K562 (cell line): ENCODE results near the gene CSAD. TPM values are rescaled to one million over a fixed set of nuclear protein-coding genes. Genes with fewer than 3 reads are reported as not detected.

ENCODE experiments used
- ATAC-seq: fragments of 200-7000 bp; cut with Tn5 transposase; 3 replicates; pipeline ENCODE4 v1.9.1; 2020; ENCODE audit warnings: moderate library complexity
- BruUV-seq: library from RNA; stranded (reverse); fragments of 400-500 nt; replicated peaks from 2 replicates; lab custom pipeline; 2021; lab: Mats Ljungman, UMichigan
- CTCF ChIA-PET: fragments of 300-600 bp; formaldehyde crosslinking; extraction: SDS; loops from one replicate; lab custom pipeline; 2021; ENCODE audit warnings: low intra/inter-chr PET ratio; lab: Yijun Ruan, JAX
- POLR2A ChIA-PET: fragments of 300-600, 350-650 bp; sonication (Branson Sonifier 250); formaldehyde crosslinking; extraction: SDS; loops from one replicate; lab custom pipeline; 2021; ENCODE audit warnings: antibody characterized with exemption, inconsistent platforms; lab: Yijun Ruan, JAX
- DNase-seq, 4 experiments: peaks; one replicate each; pipeline versions ENCODE4 v3.0.0 to v3.0.0-alpha.2; 2011 to 2018; ENCODE audit warnings: low spot score in 3 of 4, mixed read lengths in 3 of 4; ENCODE audit errors: extremely low read depth in 1 of 4
- FAIRE-seq: peaks from 2 replicates; lab custom pipeline; 2011; peaks lifted over from hg19 to GRCh38; lab: Jason Lieb, UNC
- H2AFZ ChIP-seq: 2 replicates; pipeline ENCODE4 v1.6.0; 2011; ENCODE audit warnings: low read depth, low read length, control low read depth, inconsistent platforms
- H3K27ac ChIP-seq: fragments of 200-600 bp; 3 replicates; pipeline ENCODE4 v1.8.0; 2011; ENCODE audit warnings: low read depth, mild to moderate bottlenecking, control low read depth, inconsistent platforms, low read length, moderate library complexity, mixed read lengths; ENCODE audit errors: extremely low read depth
- H3K27me3 ChIP-seq, 2 experiments: fragments of 300-600 bp in 1 of 2; 2 replicates in 1 of 2; 3 replicates in 1 of 2; pipeline versions ENCODE4 v1.6.0 to v1.8.0; 2011; ENCODE audit warnings: inconsistent platforms in 2 of 2, low read length in 2 of 2, mild to moderate bottlenecking in 1 of 2, mixed read lengths in 1 of 2, moderate library complexity in 1 of 2; ENCODE audit not compliant: control insufficient read depth in 2 of 2, insufficient read depth in 2 of 2
- H3K36me3 ChIP-seq: fragments of 300-600 bp; 3 replicates; pipeline ENCODE4 v1.8.0; 2011; ENCODE audit warnings: mild to moderate bottlenecking, low read length, inconsistent platforms; ENCODE audit not compliant: control insufficient read depth, insufficient read depth
- H3K4me1 ChIP-seq, 2 experiments: fragments of 200-600 bp in 1 of 2; replicated peaks in 1 of 2; 2 replicates in 1 of 2; 3 replicates in 1 of 2; pipeline versions ENCODE4 v1.5.1 to v1.8.0; 2011; ENCODE audit warnings: inconsistent platforms in 2 of 2, low read length in 2 of 2, mild to moderate bottlenecking in 1 of 2, mixed read lengths in 1 of 2, moderate library complexity in 1 of 2; ENCODE audit not compliant: control insufficient read depth in 2 of 2, insufficient read depth in 2 of 2
- H3K4me2 ChIP-seq: 2 replicates; pipeline ENCODE4 v1.6.1; 2011; ENCODE audit warnings: low read length, control low read depth, inconsistent platforms, mixed read lengths; ENCODE audit not compliant: insufficient read depth
- H3K4me3 ChIP-seq: fragments of 200-600 bp; sonication (generic), shearing (Covaris generic); 2 replicates; pipeline ENCODE4 v1.5.1; 2016; ENCODE audit warnings: control low read depth, inconsistent platforms
- H3K79me2 ChIP-seq: fragments of 200-600 bp; 3 replicates; pipeline ENCODE4 v1.8.0; 2011; ENCODE audit warnings: low read length, inconsistent platforms; ENCODE audit not compliant: control insufficient read depth, insufficient read depth
- H3K9ac ChIP-seq, 2 experiments: 2 replicates each; pipeline versions ENCODE4 v1.6.0 to v1.6.1; 2011; ENCODE audit warnings: low read depth in 2 of 2, low read length in 2 of 2, control low read depth in 1 of 2, inconsistent platforms in 1 of 2, mild to moderate bottlenecking in 1 of 2, mixed read lengths in 1 of 2; ENCODE audit not compliant: insufficient read depth in 1 of 2
- H3K9me1 ChIP-seq: one replicate; pipeline ENCODE4 v1.6.0; 2011; ENCODE audit warnings: inconsistent platforms, mild to moderate bottlenecking, low read length, moderate library complexity; ENCODE audit not compliant: control insufficient read depth, insufficient read depth
- H3K9me3 ChIP-seq: replicated peaks from 2 replicates; pipeline ENCODE4 v1.5.1; 2011; ENCODE audit warnings: low read depth, low read length, inconsistent platforms; ENCODE audit not compliant: control insufficient read depth, insufficient read depth
- H4K20me1 ChIP-seq: replicated peaks from 2 replicates; pipeline ENCODE4 v1.6.1; 2011; ENCODE audit warnings: low read length, inconsistent platforms, mixed read lengths; ENCODE audit not compliant: control insufficient read depth, insufficient read depth
- FOXA3 ChIP-seq, 2 experiments: fragments of 450-650 bp in 1 of 2; sonication (generic) in 1 of 2; formaldehyde crosslinking; IDR thresholded peaks in 1 of 2; conservative IDR thresholded peaks in 1 of 2; 2 replicates each; pipeline versions ENCODE4 v1.4.0 to v1.8.0; 2020 to 2022; ENCODE audit warnings: mild to moderate bottlenecking in 2 of 2, missing genetic modification reagents in 1 of 2
- MLLT1 ChIP-seq, 2 experiments: fragments of 450-650 bp; IDR thresholded peaks; 2 replicates each; pipeline ENCODE4 v1.6.1; 2016
- RUNX1 ChIP-seq: sonication (generic); IDR thresholded peaks from 2 replicates; pipeline ENCODE4 v1.6.1; 2016; ENCODE audit warnings: antibody characterized with exemption, low read depth
- SRSF1 ChIP-seq: fragments of 200-400 bp; formaldehyde crosslinking; IDR thresholded peaks from 2 replicates; pipeline ENCODE4 v1.6.1; 2017; ENCODE audit warnings: mild to moderate bottlenecking, low read depth, low read length, moderate library complexity
- ZNF239 ChIP-seq: fragments of 250-450 bp; sonication (Bioruptor Pico); IDR thresholded peaks from 2 replicates; pipeline ENCODE4 v1.4.0; 2020; ENCODE audit warnings: mild to moderate bottlenecking
- WGBS: fragments of 100-300 bp; shearing (Covaris generic); methylation state at CpG from one replicate; pipeline ENCODE4 v1.1.6; 2016; ENCODE audit warnings: low coverage, mixed read lengths; ENCODE audit not compliant: insufficient coverage; ENCODE audit errors: missing lambda C conversion rate; 5-methylcytosine and 5-hydroxymethylcytosine counted together
- in situ Hi-C: fragments of 300-500 bp; cut with MboI; formaldehyde crosslinking; loops from 4 replicates; pipeline ENCODE4 v1.15.0; 2018; ENCODE audit warnings: inconsistent platforms, mixed read lengths
- intact Hi-C: fragments of 100-400 bp; cut with micrococcal nuclease; formaldehyde crosslinking; loops from 2 replicates; pipeline ENCODE4 v1.14.2; 2022
- polyA plus RNA-seq, 8 experiments: library from polyadenylated mRNA; depleted of rRNA in 4 of 8; stranded (reverse) in 5 of 8; unstranded in 3 of 8; fragments of >200 nt; fragmentation: Nextera tagmentation in 2 of 8; fragmentation: Illumina TruSeq in 1 of 8; extraction: Ambion mirVana in 2 of 8; extraction: Trizol in 1 of 8; gene quantifications; 2 replicates each; pipeline versions ENCODE4 v1.2.1 to v1.2.3, GENCODE V29; 2011 to 2014; ENCODE audit warnings: inconsistent platforms in 1 of 8, missing spikeins in 1 of 8
- total RNA-seq, 7 experiments: library from RNA; depleted of rRNA in 6 of 7; stranded (reverse); fragments of >200 nt in 6 of 7; fragmentation: Illumina TruSeq in 2 of 7; extraction: Trizol in 2 of 7; gene quantifications; 2 replicates each; pipeline versions ENCODE4 v1.2.1 to v1.2.3, GENCODE V29; 2011 to 2021; ENCODE audit warnings: low replicate concordance in 1 of 7

CSAD gene
- total and polyA plus RNA-seq, 9 of the 15 experiments (the other 6 are each of a cell fraction or from before 2014, with no cell fraction given) = 1.8 to 19.6 (median 8.1) TPM

- no peak overlapping the region for H2AFZ ChIP-seq
- intact Hi-C loops (no loop called here), in situ Hi-C loops (loop anchor here (10.0 kb wide), 1 partner anchor 144 kb away; no protein-coding TSS in a partner anchor)
- no peaks in the 10 kb centered on the region for H3K27me3 ChIP-seq
- peak overlapping the region in 1 of 2 experiments; percentile 44; a peak in 1 of 4 replicates for H3K9ac ChIP-seq
- no peak for DNase-seq
- H3K9me1 ChIP-seq = no peaks in the 10 kb centered on the region
- 47% methylated on average over 7 of the region's 7 CpGs for WGBS
- no peaks in the 10 kb centered on the region for H4K20me1 ChIP-seq
- CTCF ChIA-PET = no interaction called here
- peaks cover 15 to 30% of the 10 kb centered on the region in 2 experiments; a peak in 4 of 5 replicates for H3K4me1 ChIP-seq
- no peak for FAIRE-seq
- H3K27ac ChIP-seq = no peak overlapping the region
- POLR2A ChIA-PET = interaction anchor here (0.8 to 1.0 kb wide), 2 partner anchors 11 to 83 kb away, joined by 4 read pairs; no protein-coding TSS in a partner anchor
- no peaks in the 10 kb centered on the region for H3K79me2 ChIP-seq
- TF ChIP-seq SRSF1 = no peak
- TF ChIP-seq ZNF239 (CRISPR knock-in tag) = peak; percentile 66
- H3K4me3 ChIP-seq = no peak overlapping the region
- ATAC-seq = no peak
- no peak overlapping the region; the same call in 1 of the 2 replicates for H3K4me2 ChIP-seq
- no peaks in the 10 kb centered on the region for H3K9me3 ChIP-seq
- H3K36me3 ChIP-seq = peaks cover 26% of the 10 kb centered on the region
- BruUV-seq = no TSS peak
Measured at GRCh38 chr12:53208877-53209463, 28.2 kb upstream of the CSAD start.

- H3K9me1 ChIP-seq = no peaks in the 10 kb centered on the region
- no peak overlapping the region for H3K4me3 ChIP-seq
- H3K27me3 ChIP-seq = no peaks in the 10 kb centered on the region
- peaks cover 20% of the 10 kb centered on the region; the same call in 2 of the 3 replicates for H3K36me3 ChIP-seq
- no peaks in the 10 kb centered on the region for H3K9me3 ChIP-seq
- H3K9ac ChIP-seq = peak overlapping the region in 1 of 2 experiments; percentile 10; a peak in 1 of 4 replicates
- TF ChIP-seq FOXA3 (CRISPR knock-in tag; conservative IDR thresholded peaks at IDR 0.05 in 1 of 2, IDR thresholded peaks at IDR 0.05 in 1 of 2) = peak in 1 of 2 experiments; percentile 42; a peak in 1 of 4 replicates
- TF ChIP-seq MLLT1 (IDR thresholded peaks at IDR 0.05) = no peak
- TF ChIP-seq RUNX1 = no peak
- H3K79me2 ChIP-seq = no peaks in the 10 kb centered on the region
- no peak overlapping the region for H3K27ac ChIP-seq
- H3K4me2 ChIP-seq = no peak overlapping the region
- H3K4me1 ChIP-seq = peaks cover 15 to 26% of the 10 kb centered on the region in 2 experiments; a peak in 4 of 5 replicates
- ChIA-PET POLR2A (interaction anchor here (0.8 to 1.0 kb wide), 2 partner anchors 12 to 83 kb away, joined by 4 read pairs; no protein-coding TSS in a partner anchor), CTCF (no interaction called here)
- intact Hi-C loops (no loop called here), in situ Hi-C loops (loop anchor here (10.0 kb wide), 1 partner anchor 144 kb away; no protein-coding TSS in a partner anchor)
- DNase-seq = no peak
- FAIRE-seq = no peak
- H4K20me1 ChIP-seq = no peaks in the 10 kb centered on the region
- WGBS = 25% methylated on average over 2 of the region's 2 CpGs
- ATAC-seq = no peak
- H2AFZ ChIP-seq = no peak overlapping the region
- BruUV-seq = no TSS peak
Measured at GRCh38 chr12:53208435-53208834, 27.7 kb upstream of the CSAD start.
